GM19238 (cell line): Measurements from ENCODE around the gene PDE3A.

ENCODE experiments used
- DNase-seq: peaks from one replicate; pipeline ENCODE4 v3.0.0; 2011; ENCODE audit warnings: low spot score; ENCODE audit not compliant: insufficient read length

The PDE3A gene

GRCh38 chr12:20681334-20681733 is 313.0 kb downstream of the PDE3A start:
- no peak for DNase-seq

- DNase-seq = no peak
These were observed 326.9 kb downstream of the PDE3A start, which contains the start of gene SLCO1C1 for GRCh38 chr12:20695232-20695631. Gene SLCO1C1 (plus strand): TSS chr12:20695332. CDS start chr12:20699577, 4,245 bp downstream.

GRCh38 chr12:20696181-20696905 is 328.0 kb downstream of the PDE3A start:
- no peak for DNase-seq

GRCh38 chr12:20701106-20701505 is 332.8 kb downstream of the PDE3A start:
- DNase-seq = no peak

- no peak for DNase-seq
These were observed 336.5 kb downstream of the PDE3A start for GRCh38 chr12:20704860-20705259.

GRCh38 chr12:20711846-20712245 is 343.5 kb downstream of the PDE3A start:
- no peak for DNase-seq

- no peak for DNase-seq
These were observed 347.7 kb downstream of the PDE3A start for GRCh38 chr12:20716037-20716436.

GRCh38 chr12:20716985-20717384 is 348.6 kb downstream of the PDE3A start:
- DNase-seq = no peak

- DNase-seq = no peak
These were observed 350.0 kb downstream of the PDE3A start for GRCh38 chr12:20718294-20718693.

GRCh38 chr12:20722142-20722541 is 353.8 kb downstream of the PDE3A start:
- no peak for DNase-seq

GRCh38 chr12:20731274-20731673 is 362.9 kb downstream of the PDE3A start:
- no peak for DNase-seq
